ENCODE results near the gene PPIC.

Gene PPIC

DNA sequence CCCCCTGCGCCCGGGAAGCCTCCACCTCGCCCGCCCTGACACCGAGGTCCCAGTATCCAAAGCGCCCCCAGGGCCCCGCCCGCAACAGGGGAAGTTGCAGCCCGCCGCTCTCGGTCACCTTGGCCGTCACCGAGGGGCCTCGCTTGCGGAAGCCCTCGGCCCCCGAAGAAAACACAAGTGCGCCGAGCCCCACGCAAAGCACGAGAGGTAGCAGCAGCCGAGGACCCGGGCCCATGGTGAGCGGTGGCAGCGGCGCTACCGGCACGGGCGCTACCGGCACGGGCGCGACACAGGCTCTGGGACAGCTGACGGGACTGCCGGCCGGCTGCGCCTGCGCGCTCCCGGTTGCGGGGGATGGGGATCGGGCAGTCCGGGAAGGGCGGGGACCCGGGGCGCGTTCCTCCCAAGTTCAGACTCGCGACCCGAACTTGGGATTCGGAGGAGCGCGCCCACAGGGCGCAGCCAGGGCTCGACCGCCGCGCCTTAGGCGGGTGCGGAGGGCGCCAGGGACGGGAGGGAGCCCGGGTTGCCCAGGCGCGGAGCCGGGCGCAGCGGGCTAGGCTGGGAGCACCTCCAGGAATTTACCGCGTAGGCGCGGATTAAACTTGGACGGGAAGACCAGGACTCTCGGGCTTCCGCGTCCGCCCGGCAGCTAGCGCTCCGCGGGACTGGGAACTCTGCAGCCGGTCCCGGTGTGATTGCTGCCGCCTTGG lies at the start of gene PPIC:
Gene PPIC, minus strand, starts transcription at position 335 of the 713 bp plus-strand sequence. Its CDS starts 100 bp downstream, at position 235.
- no peak for DNase-seq

DNA sequence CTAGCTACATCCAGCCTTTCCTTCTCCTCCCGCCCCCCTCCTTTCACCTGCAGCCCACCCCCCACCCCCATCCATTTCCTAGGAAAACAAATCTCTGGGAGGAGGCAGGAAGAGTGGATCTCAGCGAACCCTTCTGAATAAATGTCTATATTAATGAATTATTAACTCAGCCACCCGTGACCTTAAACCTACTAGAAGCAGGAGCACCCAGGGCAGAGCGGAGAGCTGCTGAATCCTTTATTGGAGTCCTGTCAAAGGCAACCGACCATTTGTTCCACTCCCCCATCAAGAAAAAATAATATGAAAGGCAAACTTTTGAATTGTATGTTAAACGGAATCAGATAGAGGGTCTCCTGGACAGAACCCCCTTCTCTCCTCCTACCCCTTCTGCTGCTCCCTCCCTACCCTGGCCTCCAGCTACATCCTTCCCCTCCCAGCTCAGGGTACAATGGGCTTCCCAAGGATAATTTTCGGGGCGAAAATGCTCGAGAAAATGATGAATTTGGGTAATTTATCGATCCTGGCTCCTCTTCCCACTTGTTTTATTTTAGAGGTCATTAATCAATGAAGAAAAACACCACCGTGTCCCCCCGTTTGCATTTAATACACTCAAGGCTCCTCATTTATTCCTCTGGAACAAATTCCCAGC lies 49.2 kb upstream of the PPIC start:
- no peak for DNase-seq

DNA sequence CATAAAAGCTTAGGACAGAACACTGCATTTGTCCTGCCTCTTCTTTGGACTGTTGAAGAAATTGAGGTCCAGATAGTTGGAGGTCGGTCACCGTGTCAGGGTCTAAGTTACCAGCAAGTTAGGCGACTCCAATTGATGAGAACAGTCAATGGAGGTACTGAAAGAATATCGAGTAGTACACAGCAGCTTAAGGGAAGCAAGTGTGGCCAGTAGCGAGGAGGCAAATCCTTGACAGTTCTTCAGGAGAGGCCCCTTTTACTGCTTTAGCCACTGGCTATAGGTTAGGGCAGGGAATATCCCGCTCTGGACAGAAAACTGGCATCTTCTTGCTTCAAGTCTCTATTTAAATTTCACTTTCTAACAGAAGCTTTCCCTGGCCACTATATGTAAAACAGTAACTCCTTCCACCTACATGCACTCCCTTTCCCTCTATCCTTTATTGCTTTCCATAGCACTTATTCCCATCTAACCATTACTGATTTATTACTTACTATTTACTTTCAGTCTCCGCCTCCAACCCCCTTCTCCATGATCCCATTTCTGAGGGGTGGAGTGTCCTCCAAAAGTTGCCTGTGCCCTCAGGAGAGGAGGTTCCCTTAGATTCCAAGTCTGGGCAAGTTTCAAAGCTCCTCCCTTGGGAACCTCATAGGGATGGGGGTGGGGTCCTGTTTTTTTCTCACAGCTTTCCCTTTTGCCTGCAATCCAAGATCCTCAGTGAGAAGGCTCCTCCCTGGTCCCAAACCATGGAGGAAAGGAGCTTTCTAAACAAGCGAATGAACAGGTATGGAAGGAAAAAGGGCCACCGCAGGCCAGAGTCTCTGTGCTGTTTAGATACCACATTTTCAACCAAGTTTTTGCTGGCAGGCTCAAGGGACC lies 48.4 kb upstream of the PPIC start:
- no peak for DNase-seq

DNA sequence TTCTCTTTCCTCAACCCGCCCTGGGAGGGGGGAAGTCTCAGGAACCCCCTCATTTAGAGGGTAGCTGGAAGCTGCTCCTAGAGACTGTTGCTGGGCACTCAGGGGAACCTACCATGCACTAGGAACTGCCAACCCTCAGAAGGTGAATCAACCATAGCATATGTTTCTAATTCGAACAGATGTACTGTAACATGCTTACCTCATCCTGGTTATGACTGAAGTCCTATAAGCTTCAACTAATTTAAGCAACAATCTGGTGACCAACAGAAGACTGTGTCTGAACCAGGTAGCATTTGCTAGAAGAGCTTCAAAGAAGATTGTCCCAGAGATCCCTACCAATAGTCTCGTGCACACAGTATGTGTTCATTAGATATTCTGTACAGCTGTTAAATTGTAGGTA lies 46.8 kb upstream of the PPIC start:
- DNase-seq: no peak

DNA sequence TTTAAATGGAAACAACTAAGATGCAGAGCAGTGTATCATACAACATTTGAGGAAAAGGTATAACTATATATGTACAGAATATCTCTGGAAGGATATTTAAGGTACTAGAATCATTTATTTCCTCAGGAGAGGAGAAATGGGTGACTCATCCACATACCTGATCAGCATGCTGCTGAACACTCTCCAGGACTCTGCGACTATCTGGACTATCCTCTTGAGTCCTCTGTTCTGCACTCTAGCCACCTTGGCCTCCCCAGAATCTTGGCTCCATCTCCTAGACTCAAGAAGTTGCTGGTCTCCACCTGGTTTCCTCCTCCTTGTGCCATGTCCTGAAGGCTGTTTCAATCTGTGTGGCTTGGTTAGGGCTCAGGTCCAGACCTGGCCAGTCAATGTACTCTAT lies 43.7 kb upstream of the PPIC start:
- no peak for DNase-seq

DNA sequence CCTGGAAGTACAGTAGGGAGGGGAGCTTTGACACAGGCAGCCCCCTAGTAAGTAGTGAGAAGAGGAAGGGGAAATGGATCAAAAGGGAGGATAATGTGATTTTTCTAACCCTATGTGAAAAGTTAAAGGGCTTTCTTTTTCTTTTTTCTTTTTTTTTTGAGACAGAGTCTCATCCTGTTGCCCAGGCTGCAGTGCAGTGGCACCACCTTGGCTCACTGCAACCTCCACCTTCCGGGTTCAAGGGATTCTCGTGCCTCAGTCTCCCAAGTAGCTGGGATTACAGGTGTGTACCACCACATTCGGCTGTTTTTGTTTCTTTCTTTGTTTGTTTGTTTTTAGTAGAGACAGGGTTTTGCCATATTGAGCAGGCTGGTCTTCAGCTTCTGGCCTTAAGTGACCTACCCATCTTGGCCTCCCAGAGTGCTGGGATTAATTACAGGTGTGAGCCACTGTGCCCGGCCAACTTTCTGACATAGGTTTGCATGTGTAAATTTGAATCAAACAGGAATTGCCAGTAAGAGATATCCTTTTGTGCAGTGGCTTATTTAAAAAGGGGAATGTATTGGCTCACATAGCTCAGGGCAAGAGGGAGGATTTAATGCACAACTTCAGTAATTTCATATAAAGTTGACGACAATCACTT lies 39.1 kb upstream of the PPIC start:
- DNase-seq: no peak

DNA sequence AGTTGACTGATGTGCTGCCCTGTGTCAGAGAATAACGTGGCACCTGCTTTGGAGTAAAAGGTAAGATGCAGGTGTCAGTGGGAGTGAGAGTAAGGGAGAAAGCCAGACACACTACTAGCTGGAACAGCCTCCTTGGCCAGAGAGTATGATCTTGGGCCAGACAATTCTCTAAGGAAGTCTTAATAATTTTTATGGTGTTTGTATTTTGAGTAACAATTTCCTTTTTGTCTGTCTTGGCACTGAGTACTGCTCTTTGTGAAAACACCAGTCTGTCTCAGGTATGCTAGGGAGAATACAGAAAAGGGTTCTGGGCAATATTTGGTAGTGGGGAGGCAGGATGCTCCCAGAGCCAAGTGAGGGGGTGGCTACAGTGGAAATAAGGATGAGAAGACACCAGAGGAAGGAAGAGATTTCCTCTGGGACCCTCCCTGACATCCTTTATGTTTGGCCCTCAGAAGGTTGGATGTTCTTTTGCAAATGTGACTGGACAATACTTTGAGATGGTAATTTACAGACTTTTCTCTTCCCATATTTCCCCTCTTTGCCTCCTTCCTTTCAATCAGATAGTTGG lies 31.9 kb upstream of the PPIC start:
- DNase-seq: no peak

DNA sequence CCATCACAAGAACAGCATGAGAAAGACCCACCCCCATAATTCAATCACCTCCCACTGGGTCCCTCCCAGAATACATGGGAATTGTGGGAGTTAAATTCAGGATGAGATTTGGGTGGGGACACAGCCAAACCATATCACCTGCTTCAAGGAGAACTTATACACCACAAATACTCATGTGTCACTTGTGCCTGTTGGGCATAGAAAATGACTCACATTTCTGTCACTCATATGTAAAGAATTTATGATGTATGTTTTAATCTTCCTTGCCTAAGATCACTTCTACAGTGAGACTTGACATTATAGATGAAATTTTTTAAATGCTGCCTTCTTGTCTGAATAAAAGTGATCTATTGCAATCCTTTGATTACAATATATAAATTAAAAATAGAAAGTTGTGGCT lies 29.5 kb upstream of the PPIC start:
- no peak for DNase-seq

DNA sequence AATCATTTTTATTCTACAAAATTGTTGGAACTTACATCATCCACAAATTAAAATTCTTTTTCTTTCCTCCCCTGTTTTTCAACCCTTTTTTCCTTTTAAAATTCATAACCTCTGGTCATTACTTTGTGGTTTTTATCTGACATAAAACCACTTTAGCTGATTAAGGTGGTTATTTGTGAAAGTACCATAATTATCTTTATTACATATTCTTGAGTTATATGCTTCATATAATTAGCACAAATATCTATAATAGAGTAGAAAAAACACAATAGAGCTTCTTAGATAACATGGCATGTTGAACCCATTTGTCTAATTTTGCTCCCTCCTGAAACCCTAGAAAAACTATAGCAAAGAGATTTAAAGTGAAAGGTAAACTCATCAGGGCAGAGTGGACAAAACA lies 22.9 kb upstream of the PPIC start:
- peak; percentile 39 for DNase-seq

DNA sequence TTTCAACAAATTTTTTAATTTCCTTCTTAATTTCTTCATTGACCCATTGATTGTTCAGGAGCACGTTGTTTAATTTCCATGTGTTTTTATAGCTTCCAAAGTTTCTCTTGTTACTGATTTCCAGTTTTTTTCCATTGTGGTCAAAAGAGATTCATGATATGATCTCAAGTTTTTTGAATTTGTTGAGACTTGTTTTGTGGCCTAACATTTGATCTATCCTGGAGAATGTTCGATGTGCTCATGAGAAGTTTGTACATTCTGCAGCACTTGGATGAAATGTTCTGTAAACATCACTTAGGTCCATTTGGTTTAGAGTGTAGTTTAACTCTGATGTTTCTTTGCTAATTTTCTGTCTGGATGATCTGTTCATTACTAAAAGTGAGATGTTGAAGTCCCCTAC lies 14.7 kb upstream of the PPIC start:
- DNase-seq: no peak

DNA sequence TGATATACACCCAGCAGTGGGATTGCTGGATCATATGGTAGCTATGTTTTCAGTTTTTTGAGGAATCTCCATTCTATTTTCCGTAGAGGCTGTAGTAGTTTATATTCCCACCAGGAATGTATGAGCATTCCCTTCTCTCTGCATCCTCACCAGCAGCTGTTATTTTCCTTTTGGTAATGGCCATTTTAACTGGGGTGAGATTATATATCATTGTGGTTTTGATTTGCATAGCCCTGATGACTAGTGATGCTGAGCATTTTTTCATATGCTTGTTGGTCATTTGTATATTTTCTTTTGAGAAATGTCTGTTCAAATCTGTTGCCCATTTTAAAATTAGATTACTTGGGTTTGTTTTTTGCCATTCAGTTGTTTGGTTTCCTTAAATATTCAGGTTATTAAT lies 11.2 kb upstream of the PPIC start:
- DNase-seq: no peak

DNA sequence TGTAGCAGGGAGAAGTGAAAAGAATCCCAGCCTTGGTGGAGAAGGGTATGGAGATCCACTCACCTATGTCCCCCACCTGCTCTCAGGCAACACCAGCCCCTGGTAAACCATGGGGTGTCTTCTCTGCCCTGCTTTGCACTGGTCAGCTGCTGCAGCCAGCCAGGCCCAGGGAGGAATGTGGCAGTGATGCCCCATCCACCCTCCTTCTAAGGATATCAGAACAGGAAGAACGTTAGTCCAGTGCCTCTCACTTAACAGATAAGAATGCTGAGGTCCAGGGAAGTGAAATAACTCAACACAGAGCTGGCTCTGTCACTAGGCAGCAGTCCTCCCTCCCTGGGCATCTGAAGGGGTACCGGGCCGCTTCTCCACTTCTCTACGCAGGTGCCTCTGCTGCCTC lies 9.7 kb upstream of the PPIC start:
- DNase-seq: no peak

DNA sequence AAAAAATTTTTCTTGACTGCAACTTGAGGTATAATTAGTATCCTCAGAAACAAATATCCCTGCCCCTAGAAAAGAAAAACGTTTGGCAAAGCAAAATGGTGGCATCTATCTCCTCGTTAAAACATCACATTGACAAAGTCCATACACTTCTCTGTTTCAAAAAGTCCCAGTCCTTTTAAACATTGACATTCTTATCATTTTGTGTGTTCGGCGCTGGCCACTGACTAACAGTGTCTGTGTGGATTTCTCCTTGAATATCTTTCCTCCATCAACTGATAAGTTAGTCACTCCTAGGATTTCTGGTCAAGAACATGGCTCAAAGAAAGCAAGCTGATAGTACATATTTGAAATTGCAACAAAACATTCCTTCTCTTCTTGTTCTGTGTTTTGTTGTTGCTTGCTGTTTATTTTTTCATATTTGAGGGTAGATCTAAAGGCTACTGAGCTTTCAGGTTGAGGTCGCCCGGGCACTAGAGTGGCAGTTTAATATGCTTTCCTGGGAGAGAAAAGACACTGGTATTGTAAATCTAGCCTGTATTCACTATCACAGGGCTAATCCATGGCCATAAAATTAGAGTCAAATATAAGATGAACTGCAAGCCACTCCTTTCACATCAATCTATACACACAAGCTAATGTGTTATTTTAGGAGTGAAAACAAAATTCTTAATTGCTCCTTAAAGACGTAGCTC lies 8.5 kb upstream of the PPIC start:
- no peak for DNase-seq

DNA sequence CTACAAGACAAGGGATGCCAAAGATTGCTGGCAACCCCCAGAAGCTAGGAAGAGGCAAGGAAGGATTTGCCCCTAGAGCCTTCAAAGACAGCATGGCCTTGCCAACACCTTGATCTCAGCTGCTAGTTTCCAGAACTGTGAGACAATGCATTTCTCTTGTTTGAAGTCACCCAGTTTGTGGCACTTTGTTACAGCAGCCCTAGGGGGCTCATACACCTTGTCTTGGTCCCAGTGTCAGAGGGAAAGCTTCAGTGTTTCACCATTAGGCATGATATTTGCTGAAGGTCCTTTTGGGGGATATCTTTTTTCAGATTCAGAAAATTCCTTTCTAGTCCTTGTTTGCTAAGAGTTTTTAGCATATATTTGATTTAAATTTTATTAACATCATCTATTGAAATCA lies 3.1 kb upstream of the PPIC start:
- DNase-seq: no peak

DNA sequence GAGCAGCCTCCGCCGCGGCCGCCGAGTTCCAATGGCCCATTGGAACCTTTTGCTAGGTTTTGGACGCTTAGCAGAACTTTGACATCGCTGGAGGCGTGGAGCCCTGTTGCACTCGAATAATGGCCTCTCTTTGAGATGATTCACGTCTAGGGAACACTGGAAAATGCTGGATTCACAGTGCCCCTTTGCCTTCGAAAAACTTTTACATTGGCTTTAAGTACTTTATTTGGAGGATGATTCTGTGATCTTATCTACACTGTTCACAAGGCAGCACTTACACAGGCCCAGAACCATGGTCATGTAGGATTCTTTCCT lies 536 bp upstream of the PPIC start:
- no peak for DNase-seq

DNA sequence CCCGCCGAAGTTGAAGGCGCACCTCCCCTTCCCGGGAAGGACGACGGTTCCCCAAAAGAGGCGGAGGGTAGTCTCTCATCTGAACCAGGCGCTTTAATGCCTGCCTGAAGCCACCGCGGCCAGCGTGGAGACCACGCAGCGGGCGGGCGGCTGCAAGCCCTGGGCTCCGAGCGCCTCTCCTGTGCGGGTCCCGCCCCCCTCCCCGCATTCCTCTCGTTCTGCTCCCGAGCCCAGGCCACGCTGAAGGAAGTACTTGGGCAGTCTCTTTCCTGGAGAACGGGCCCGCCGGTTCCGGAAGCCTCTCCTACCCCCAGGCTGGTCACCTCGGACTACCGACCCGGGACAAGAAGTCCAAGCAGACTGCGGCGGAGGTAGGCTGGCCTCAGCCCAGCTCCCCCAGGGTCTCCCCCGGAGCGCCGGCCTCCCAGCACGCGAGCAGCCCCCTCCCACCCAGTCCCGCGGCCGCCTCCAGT lies 571 bp downstream of the PPIC start:
- DNase-seq: no peak

DNA sequence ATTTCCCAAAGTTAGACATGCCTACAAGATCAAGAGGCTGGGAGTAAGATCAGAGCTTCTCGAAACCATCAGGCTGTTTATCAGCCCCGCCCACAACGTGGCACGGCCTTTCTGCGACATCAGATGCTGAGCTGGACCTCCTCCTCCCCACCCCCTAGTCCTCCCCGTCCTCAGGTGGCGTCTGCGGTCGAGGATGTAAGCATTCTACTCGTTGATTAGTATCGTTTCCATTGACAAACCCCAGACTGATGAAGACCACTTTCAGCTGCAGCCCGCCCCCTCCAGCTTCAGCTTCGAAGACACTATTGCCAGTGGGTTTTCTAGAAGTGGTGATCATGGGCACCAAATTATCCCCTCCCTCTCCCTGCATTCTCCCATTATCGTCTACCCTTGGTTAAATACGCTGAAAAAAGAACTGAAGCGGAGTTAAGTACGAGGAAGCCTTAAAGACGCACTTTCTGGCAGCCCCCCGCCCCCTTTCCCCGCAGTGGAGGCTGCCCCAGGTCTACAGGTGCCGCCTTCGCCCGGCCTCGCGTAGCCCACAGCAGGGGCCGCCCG lies 1.1 kb downstream of the PPIC start:
- no peak for DNase-seq

DNA sequence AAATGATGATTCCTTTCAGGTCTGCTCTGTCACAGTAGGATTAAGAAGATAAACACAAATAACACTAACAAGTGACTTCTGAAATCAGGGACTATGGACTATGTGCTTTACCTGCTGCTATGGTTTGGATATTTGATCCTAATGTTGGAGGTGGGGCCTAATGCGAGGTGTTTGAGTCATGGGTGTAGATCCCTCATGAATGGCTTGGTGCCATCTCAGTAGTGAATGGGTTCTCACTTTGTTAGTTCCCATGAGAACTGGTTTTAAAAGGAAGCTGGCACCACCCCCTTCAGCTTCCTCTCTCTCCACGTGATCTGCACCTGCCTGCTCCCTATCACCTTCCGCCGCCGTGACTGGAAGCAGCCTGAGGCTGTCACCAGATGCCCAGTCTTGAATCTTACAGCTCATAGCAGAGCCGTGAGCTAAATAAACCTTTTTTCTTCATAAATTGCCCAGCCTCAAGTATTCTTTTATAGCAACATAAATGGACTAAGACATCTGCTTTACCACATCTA lies 3.3 kb downstream of the PPIC start:
- no peak for DNase-seq

DNA sequence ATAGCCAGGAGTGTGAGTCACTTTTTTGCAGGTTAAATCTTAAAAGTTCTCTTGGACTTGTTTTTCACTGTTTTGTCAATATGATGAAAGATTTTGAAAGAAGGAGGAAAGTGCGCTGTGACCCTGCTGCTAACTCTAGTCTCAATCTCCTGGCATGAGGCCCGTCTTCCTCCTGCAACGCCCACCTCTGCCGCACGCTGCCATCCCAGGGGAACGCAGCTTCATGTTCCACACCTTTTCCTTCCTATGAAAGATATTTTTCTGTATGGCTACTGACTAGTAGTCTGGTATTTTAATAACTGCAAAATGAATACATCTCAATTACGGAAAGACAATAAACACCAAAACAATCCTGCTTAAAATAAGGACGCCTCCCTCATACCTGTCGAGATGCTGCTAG lies 8.3 kb downstream of the PPIC start:
- DNase-seq: no peak

DNA sequence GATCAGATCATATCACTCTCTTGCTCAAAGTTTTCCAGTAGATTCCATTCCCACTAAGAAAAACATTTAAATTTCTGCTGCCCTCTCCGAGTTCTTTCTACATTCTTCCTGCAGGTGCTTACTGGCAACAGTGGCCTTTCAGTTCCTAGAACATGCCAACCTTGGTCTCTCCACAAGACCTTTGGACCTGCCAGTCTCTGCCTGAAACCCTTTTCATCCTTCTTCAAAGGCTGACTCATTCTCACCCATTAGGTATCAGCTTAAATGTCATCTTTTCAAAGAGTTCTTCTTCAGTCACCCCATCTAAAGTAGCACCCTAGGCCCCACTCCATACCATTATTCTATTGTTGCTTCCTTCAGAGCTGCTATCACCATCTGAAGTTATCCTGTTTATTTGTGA lies 21.8 kb downstream of the PPIC start:
- DNase-seq: no peak

DNA sequence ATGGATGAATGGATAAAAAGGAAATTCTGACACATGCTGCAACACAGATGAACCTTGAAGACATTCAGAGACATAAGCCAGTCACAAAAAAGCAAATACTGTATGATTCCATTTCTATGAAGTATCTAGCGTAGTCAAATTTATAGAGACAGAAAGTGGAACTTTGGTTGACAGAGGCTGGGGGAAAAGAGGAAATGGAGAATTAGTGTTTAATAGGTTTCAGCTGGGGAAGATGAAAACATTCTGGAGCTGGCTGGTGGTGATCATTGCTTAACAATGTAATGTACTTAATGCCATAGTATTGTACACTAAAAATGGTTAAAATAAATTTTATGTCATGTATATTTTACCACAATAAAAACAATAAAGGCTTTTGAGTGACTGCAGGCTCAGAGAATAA lies 24.2 kb downstream of the PPIC start:
- DNase-seq: no peak

DNA sequence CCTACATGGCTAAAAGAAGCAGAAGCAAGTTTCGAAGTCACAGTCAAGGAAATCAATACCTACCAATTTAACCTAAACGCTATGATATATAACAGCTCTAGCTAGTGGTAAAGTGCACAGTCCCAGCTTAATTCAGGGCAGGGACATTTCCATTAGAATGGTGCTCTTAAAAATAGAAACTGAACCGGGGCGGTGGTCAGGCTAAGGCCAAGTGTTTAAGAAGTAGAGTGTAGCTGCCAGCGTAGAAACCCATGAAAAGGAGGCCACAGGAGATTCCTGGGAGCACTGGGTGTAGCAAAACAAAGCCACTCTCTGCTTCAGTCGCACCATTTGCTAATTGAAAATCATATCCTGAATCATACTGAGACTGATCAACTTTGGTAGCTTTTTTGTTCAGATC lies 28.8 kb downstream of the PPIC start:
- DNase-seq: no peak
